Fibroblast of skin of abdomen (primary cell): Measurements from ENCODE around the gene GPATCH4.

ENCODE experiments used
- DNase-seq: peaks from one replicate; pipeline ENCODE4 v3.0.0-alpha.2; 2013

Gene GPATCH4

DNA sequence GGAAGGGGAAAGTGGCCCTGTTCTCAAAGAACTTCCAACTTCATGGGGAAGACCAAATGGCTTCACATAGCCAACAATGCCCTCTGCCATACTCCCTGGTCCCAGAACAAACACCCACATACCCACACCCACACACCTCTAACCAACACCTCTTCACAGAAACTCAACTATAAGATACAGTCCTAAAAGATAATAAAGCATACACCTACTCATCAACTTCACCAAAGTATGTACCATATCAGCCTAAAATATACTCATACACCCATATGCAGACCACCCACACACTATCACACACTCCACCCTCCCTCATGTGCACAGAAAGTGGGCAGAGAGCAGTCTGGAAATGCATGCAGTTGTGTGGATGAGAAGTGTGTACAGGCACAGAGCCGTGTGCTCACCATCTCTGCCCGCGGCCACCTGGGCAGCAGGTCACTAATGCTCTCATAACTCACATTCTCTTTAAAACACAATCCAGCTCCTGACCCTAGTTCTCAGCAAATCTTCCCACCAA, 56.6 kb downstream of the GPATCH4 start:
- DNase-seq, result no peak
